K562 (cell line): ENCODE results near the gene MCAM. TPM values are rescaled to one million over a fixed set of nuclear protein-coding genes. Genes with fewer than 3 reads are reported as not detected.
A peak's percentile ranks its signal among the peaks of the same experiment; 100 is the strongest.

Experiments
- ATAC-seq: fragments of 200-7000 bp; cut with Tn5 transposase; 3 replicates; pipeline ENCODE4 v1.9.1; 2020; ENCODE audit warnings: moderate library complexity
- BruUV-seq: library from RNA; stranded (reverse); fragments of 400-500 nt; replicated peaks from 2 replicates; lab custom pipeline; 2021; lab: Mats Ljungman, UMichigan
- CTCF ChIA-PET: fragments of 300-600 bp; formaldehyde crosslinking; extraction: SDS; loops from one replicate; lab custom pipeline; 2021; ENCODE audit warnings: low intra/inter-chr PET ratio; lab: Yijun Ruan, JAX
- POLR2A ChIA-PET: fragments of 300-600, 350-650 bp; sonication (Branson Sonifier 250); formaldehyde crosslinking; extraction: SDS; loops from one replicate; lab custom pipeline; 2021; ENCODE audit warnings: antibody characterized with exemption, inconsistent platforms; lab: Yijun Ruan, JAX
- DNase-seq, 4 experiments: peaks; one replicate each; pipeline versions ENCODE4 v3.0.0 to v3.0.0-alpha.2; 2011 to 2018; ENCODE audit warnings: low spot score in 3 of 4, mixed read lengths in 3 of 4; ENCODE audit errors: extremely low read depth in 1 of 4
- FAIRE-seq: peaks from 2 replicates; lab custom pipeline; 2011; peaks lifted over from hg19 to GRCh38; lab: Jason Lieb, UNC
- H2AFZ ChIP-seq: 2 replicates; pipeline ENCODE4 v1.6.0; 2011; ENCODE audit warnings: low read depth, low read length, control low read depth, inconsistent platforms
- H3K27ac ChIP-seq: fragments of 200-600 bp; 3 replicates; pipeline ENCODE4 v1.8.0; 2011; ENCODE audit warnings: low read depth, mild to moderate bottlenecking, control low read depth, inconsistent platforms, low read length, moderate library complexity, mixed read lengths; ENCODE audit errors: extremely low read depth
- H3K27me3 ChIP-seq, 2 experiments: fragments of 300-600 bp in 1 of 2; 2 replicates in 1 of 2; 3 replicates in 1 of 2; pipeline versions ENCODE4 v1.6.0 to v1.8.0; 2011; ENCODE audit warnings: inconsistent platforms in 2 of 2, low read length in 2 of 2, mild to moderate bottlenecking in 1 of 2, mixed read lengths in 1 of 2, moderate library complexity in 1 of 2; ENCODE audit not compliant: control insufficient read depth in 2 of 2, insufficient read depth in 2 of 2
- H3K36me3 ChIP-seq: fragments of 300-600 bp; 3 replicates; pipeline ENCODE4 v1.8.0; 2011; ENCODE audit warnings: mild to moderate bottlenecking, low read length, inconsistent platforms; ENCODE audit not compliant: control insufficient read depth, insufficient read depth
- H3K4me1 ChIP-seq, 2 experiments: fragments of 200-600 bp in 1 of 2; replicated peaks in 1 of 2; 2 replicates in 1 of 2; 3 replicates in 1 of 2; pipeline versions ENCODE4 v1.5.1 to v1.8.0; 2011; ENCODE audit warnings: inconsistent platforms in 2 of 2, low read length in 2 of 2, mild to moderate bottlenecking in 1 of 2, mixed read lengths in 1 of 2, moderate library complexity in 1 of 2; ENCODE audit not compliant: control insufficient read depth in 2 of 2, insufficient read depth in 2 of 2
- H3K4me2 ChIP-seq: 2 replicates; pipeline ENCODE4 v1.6.1; 2011; ENCODE audit warnings: low read length, control low read depth, inconsistent platforms, mixed read lengths; ENCODE audit not compliant: insufficient read depth
- H3K4me3 ChIP-seq: fragments of 200-600 bp; sonication (generic), shearing (Covaris generic); 2 replicates; pipeline ENCODE4 v1.5.1; 2016; ENCODE audit warnings: control low read depth, inconsistent platforms
- H3K79me2 ChIP-seq: fragments of 200-600 bp; 3 replicates; pipeline ENCODE4 v1.8.0; 2011; ENCODE audit warnings: low read length, inconsistent platforms; ENCODE audit not compliant: control insufficient read depth, insufficient read depth
- H3K9ac ChIP-seq, 2 experiments: 2 replicates each; pipeline versions ENCODE4 v1.6.0 to v1.6.1; 2011; ENCODE audit warnings: low read depth in 2 of 2, low read length in 2 of 2, control low read depth in 1 of 2, inconsistent platforms in 1 of 2, mild to moderate bottlenecking in 1 of 2, mixed read lengths in 1 of 2; ENCODE audit not compliant: insufficient read depth in 1 of 2
- H3K9me1 ChIP-seq: one replicate; pipeline ENCODE4 v1.6.0; 2011; ENCODE audit warnings: inconsistent platforms, mild to moderate bottlenecking, low read length, moderate library complexity; ENCODE audit not compliant: control insufficient read depth, insufficient read depth
- H3K9me3 ChIP-seq: replicated peaks from 2 replicates; pipeline ENCODE4 v1.5.1; 2011; ENCODE audit warnings: low read depth, low read length, inconsistent platforms; ENCODE audit not compliant: control insufficient read depth, insufficient read depth
- H4K20me1 ChIP-seq: replicated peaks from 2 replicates; pipeline ENCODE4 v1.6.1; 2011; ENCODE audit warnings: low read length, inconsistent platforms, mixed read lengths; ENCODE audit not compliant: control insufficient read depth, insufficient read depth
- ARID3B ChIP-seq: fragments of 250-450 bp; sonication (Bioruptor Pico); IDR thresholded peaks from 2 replicates; pipeline ENCODE4 v1.4.0; 2020; ENCODE audit warnings: borderline replicate concordance
- BRF1 ChIP-seq: IDR thresholded peaks from 3 replicates; pipeline ENCODE4 v1.6.1; 2011; ENCODE audit warnings: borderline replicate concordance, mild to moderate bottlenecking; ENCODE audit not compliant: insufficient read length; ENCODE audit errors: extremely low read depth
- CBFA2T3 ChIP-seq: fragments of 450-650 bp; IDR thresholded peaks from 2 replicates; pipeline ENCODE4 v1.6.1; 2017
- CLOCK ChIP-seq: fragments of 250-450 bp; sonication (Bioruptor Pico); IDR thresholded peaks from 2 replicates; pipeline ENCODE4 v1.4.0; 2020; ENCODE audit warnings: mild to moderate bottlenecking, moderate library complexity, borderline replicate concordance
- GATA2 ChIP-seq: sonication (generic); formaldehyde crosslinking; IDR thresholded peaks from 2 replicates; pipeline ENCODE4 v1.4.0; 2020; ENCODE audit warnings: mild to moderate bottlenecking, missing genetic modification reagents
- MAFK ChIP-seq: IDR thresholded peaks from 2 replicates; pipeline ENCODE4 v1.6.1; 2011; ENCODE audit warnings: low read length, improper control_type of control experiment
- MAX ChIP-seq: sonication (generic); formaldehyde crosslinking; IDR thresholded peaks from 2 replicates; pipeline ENCODE4 v1.9.0; 2022; ENCODE audit warnings: mild to moderate bottlenecking, missing genetic modification reagents
- MTA2 ChIP-seq: fragments of 450-650 bp; IDR thresholded peaks from 2 replicates; pipeline ENCODE4 v1.6.1; 2016; ENCODE audit warnings: low read depth
- PRMT5 ChIP-seq: sonication (generic); formaldehyde crosslinking; IDR thresholded peaks from 2 replicates; pipeline ENCODE4 v1.5.0; 2020; ENCODE audit warnings: missing genetic modification reagents
- RBFOX2 ChIP-seq: fragments of 200-400 bp; formaldehyde crosslinking; IDR thresholded peaks from 2 replicates; pipeline ENCODE4 v1.6.1; 2017; ENCODE audit warnings: low read depth, mild to moderate bottlenecking, low read length, moderate library complexity
- ZBTB1 ChIP-seq: sonication (generic); formaldehyde crosslinking; IDR thresholded peaks from 2 replicates; pipeline ENCODE4 v1.8.1; 2023; ENCODE audit warnings: missing genetic modification reagents, low read depth, mild to moderate bottlenecking, borderline replicate concordance
- ZNF280B ChIP-seq: fragments of 250-450 bp; sonication (Bioruptor Pico); IDR thresholded peaks from 2 replicates; pipeline ENCODE4 v1.5.1; 2021; ENCODE audit warnings: mild to moderate bottlenecking
- WGBS: fragments of 100-300 bp; shearing (Covaris generic); methylation state at CpG from one replicate; pipeline ENCODE4 v1.1.6; 2016; ENCODE audit warnings: low coverage, mixed read lengths; ENCODE audit not compliant: insufficient coverage; ENCODE audit errors: missing lambda C conversion rate; 5-methylcytosine and 5-hydroxymethylcytosine counted together
- in situ Hi-C: fragments of 300-500 bp; cut with MboI; formaldehyde crosslinking; loops from 4 replicates; pipeline ENCODE4 v1.15.0; 2018; ENCODE audit warnings: inconsistent platforms, mixed read lengths
- intact Hi-C: fragments of 100-400 bp; cut with micrococcal nuclease; formaldehyde crosslinking; loops from 2 replicates; pipeline ENCODE4 v1.14.2; 2022
- polyA plus RNA-seq, 8 experiments: library from polyadenylated mRNA; depleted of rRNA in 4 of 8; stranded (reverse) in 5 of 8; unstranded in 3 of 8; fragments of >200 nt; fragmentation: Nextera tagmentation in 2 of 8; fragmentation: Illumina TruSeq in 1 of 8; extraction: Ambion mirVana in 2 of 8; extraction: Trizol in 1 of 8; gene quantifications; 2 replicates each; pipeline versions ENCODE4 v1.2.1 to v1.2.3, GENCODE V29; 2011 to 2014; ENCODE audit warnings: inconsistent platforms in 1 of 8, missing spikeins in 1 of 8
- total RNA-seq, 7 experiments: library from RNA; depleted of rRNA in 6 of 7; stranded (reverse); fragments of >200 nt in 6 of 7; fragmentation: Illumina TruSeq in 2 of 7; extraction: Trizol in 2 of 7; gene quantifications; 2 replicates each; pipeline versions ENCODE4 v1.2.1 to v1.2.3, GENCODE V29; 2011 to 2021; ENCODE audit warnings: low replicate concordance in 1 of 7

MCAM gene
- total and polyA plus RNA-seq, 9 of the 15 experiments (the other 6 are each of a cell fraction or from before 2014, with no cell fraction given), result 14.7 to 118 (median 53.6) TPM

GRCh38 chr11:119277660-119278059 lies 39.3 kb downstream of the MCAM start:
- H3K9me1 ChIP-seq, result no peaks in the 10 kb centered on the region
- DNase-seq (peak in 1 of 4 experiments; percentile 39), FAIRE-seq (peak; percentile 11), ATAC-seq (no peak)
- no peaks in the 10 kb centered on the region; a peak in 1 of 5 replicates for H3K4me1 ChIP-seq
- ChIA-PET CTCF (no interaction called here), POLR2A (interaction anchor here (0.5 to 1.6 kb wide), 4 partner anchors 9 to 104 kb away, joined by 4 to 6 read pairs (median 4); no protein-coding TSS in a partner anchor)
- no peaks in the 10 kb centered on the region for H3K9me3 ChIP-seq
- no peak overlapping the region for H3K4me3 ChIP-seq
- H3K27ac ChIP-seq, result no peak overlapping the region
- no peaks in the 10 kb centered on the region for H4K20me1 ChIP-seq
- no peaks in the 10 kb centered on the region for H3K79me2 ChIP-seq
- 53% methylated on average over 1 of the region's 1 CpG for WGBS
- no peaks in the 10 kb centered on the region for H3K27me3 ChIP-seq
- no peak overlapping the region for H2AFZ ChIP-seq
- no TSS peak for BruUV-seq
- H3K36me3 ChIP-seq, result peaks cover 54% of the 10 kb centered on the region; the same call in 2 of the 3 replicates
- H3K4me2 ChIP-seq, result no peak overlapping the region
- no peak overlapping the region for H3K9ac ChIP-seq
- in situ Hi-C loops, result no loop called here
- intact Hi-C loops, result no loop called here
- no peak for TF ChIP-seq GATA2 (CRISPR knock-in tag)
- no peak for TF ChIP-seq MTA2
- no peak for TF ChIP-seq ZBTB1 (CRISPR knock-in tag)
- TF ChIP-seq ARID3B (CRISPR knock-in tag), result no peak
- TF ChIP-seq CBFA2T3, result peak; percentile 78
- TF ChIP-seq MAFK, result no peak
- TF ChIP-seq RBFOX2, result no peak
- TF ChIP-seq PRMT5 (CRISPR knock-in tag), result no peak
- no peak for TF ChIP-seq BRF1
- no peak for TF ChIP-seq ZNF280B (CRISPR knock-in tag)
- no peak for TF ChIP-seq MAX (CRISPR knock-in tag)
- no peak for TF ChIP-seq CLOCK (CRISPR knock-in tag)
